Measurements from ENCODE around the gene CELSR3.

DNA sequence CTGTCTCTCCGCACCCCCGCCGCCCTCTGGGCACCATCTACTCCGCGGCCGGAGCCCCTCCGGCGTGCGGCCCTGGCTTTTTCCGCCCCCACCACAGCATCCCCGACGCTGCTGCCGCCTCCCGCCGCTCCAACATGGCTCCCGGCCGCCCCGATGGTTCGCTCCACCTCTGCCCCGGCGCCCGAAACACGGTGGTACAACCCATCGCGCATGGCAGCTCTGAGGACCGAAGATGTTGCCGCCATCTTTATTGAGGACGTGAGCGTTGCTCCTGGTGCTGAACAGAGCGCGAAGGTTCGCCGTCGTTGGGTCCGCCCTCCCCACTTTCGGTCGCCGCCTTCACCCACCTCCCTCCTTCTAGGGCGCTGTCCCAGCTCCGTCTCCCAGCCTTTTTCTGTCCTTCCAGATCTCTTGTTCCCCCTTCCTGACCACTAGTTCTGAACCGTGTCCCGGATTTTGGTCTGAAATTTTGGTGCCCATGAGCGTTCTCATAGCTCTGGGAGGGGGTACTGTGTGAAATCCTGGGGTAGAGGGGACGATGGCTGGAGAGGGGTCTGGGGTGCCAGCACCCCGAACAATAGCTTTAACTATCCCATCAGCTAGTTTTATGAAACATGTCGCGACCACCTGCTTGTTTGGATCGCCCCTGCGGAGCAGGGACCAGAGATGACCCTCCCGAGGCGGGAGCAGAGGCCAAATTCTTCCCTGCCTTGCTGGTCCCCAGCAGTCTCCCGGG, at the start of gene CELSR3:
- TF ChIP-seq, protein P1, sequence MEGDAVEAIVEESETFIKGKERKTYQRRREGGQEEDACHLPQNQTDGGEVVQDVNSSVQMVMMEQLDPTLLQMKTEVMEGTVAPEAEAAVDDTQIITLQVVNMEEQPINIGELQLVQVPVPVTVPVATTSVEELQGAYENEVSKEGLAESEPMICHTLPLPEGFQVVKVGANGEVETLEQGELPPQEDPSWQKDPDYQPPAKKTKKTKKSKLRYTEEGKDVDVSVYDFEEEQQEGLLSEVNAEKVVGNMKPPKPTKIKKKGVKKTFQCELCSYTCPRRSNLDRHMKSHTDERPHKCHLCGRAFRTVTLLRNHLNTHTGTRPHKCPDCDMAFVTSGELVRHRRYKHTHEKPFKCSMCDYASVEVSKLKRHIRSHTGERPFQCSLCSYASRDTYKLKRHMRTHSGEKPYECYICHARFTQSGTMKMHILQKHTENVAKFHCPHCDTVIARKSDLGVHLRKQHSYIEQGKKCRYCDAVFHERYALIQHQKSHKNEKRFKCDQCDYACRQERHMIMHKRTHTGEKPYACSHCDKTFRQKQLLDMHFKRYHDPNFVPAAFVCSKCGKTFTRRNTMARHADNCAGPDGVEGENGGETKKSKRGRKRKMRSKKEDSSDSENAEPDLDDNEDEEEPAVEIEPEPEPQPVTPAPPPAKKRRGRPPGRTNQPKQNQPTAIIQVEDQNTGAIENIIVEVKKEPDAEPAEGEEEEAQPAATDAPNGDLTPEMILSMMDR (IDR thresholded peaks at IDR 0.05), result no peak
- TF ChIP-seq JUN (IDR thresholded peaks at IDR 0.05), result no peak; a peak in 4 of 5 replicates
- peak; percentile 65 for TF ChIP-seq POLR2A (IDR thresholded peaks at IDR 0.05; ENCODE audit: low read length)
- TF ChIP-seq, protein P2, sequence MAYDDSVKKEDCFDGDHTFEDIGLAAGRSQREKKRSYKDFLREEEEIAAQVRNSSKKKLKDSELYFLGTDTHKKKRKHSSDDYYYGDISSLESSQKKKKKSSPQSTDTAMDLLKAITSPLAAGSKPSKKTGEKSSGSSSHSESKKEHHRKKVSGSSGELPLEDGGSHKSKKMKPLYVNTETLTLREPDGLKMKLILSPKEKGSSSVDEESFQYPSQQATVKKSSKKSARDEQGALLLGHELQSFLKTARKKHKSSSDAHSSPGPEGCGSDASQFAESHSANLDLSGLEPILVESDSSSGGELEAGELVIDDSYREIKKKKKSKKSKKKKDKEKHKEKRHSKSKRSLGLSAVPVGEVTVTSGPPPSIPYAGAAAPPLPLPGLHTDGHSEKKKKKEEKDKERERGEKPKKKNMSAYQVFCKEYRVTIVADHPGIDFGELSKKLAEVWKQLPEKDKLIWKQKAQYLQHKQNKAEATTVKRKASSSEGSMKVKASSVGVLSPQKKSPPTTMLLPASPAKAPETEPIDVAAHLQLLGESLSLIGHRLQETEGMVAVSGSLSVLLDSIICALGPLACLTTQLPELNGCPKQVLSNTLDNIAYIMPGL (CRISPR knock-in tag; IDR thresholded peaks at IDR 0.05; ENCODE audit: borderline replicate concordance), result no peak

Measured in A549 (cell line).